ENCODE measurements around the gene ZNF474. TPM values are rescaled to one million over a fixed set of nuclear protein-coding genes. Genes with fewer than 3 reads are reported as not detected.
A peak's percentile ranks its signal among the peaks of the same experiment; 100 is the strongest.
"Not testable (repeated sequence)": the region's sequence is repeated elsewhere in the genome, so short reads cannot be mapped to it uniquely, and the experiment has no call there.

Gene ZNF474
- polyA plus RNA-seq (2012; ENCODE audit: insufficient read depth, insufficient read length), result not detected

DNA sequence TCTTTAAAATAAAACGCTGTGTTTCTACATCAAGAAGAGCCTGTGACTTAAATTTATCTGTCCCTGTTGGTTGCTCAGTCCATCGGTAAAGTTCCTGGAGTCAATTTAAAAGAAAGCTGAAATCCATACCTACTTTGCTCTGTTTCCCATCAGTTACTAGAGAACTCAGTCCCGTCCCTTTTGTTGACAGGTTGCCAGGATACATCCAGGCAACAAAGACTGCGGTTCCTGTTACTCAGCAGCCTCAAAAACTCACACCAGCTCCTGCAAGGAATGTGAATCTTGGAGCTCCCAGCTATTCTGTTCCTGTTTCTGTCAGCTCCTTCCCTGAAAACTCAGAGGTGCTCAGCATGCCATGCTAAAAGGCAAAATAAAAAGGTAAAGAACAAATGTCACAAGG lies at the start of gene ZNF474:
TSS of gene ZNF474 (plus strand) at position 241 of the 400 bp plus-strand sequence. CDS start 22,445 bp downstream, outside the sequence.
- no peak within 1 kb of the TSS for H3K4me3 ChIP-seq (ENCODE audit: low read length)
- DNase-seq (ENCODE audit: low read depth, low spot score), result no peak

DNA sequence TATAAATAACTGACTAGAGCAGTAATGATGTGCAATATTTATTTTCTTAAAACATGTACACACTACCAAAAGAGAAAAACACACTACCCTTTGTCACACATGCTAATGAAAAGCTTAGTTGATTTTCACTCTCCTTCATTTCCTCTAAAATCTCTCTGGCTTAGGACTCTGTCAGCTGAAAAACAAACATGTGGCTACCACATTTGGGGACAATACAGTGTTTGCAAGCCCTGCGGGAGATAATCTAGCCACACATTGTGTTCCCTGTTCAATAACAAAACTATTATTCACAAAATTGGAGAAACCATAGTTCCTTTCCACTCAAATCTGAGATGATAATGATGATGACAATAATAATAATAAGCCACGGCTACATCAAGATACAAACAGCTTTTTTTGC lies 47.8 kb upstream of the ZNF474 start:
- H3K4me3 ChIP-seq (ENCODE audit: low read length), result no peak overlapping the region
- DNase-seq (ENCODE audit: low read depth, low spot score), result no peak

DNA sequence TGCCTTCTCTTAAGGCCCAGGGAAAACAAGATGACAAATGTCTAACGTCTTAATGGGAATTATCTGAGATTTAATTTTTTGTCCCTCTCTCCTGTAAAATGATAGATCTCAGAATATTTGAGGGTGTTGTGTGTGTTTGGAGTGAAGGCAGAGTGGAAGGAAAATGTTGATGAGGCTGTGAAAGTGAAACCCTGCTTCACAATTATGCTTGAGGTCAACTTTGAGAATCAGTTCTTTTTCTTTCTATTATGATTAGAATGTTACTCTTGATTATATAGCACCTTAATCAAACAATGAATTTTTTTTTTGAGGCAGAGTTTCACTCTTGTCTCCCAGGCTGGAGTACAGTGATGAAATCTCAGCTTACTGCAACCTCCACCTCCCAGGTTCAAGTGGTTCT lies 45.8 kb upstream of the ZNF474 start:
- DNase-seq (ENCODE audit: low read depth, low spot score), result no peak
- H3K4me3 ChIP-seq (ENCODE audit: low read length), result no peak overlapping the region

DNA sequence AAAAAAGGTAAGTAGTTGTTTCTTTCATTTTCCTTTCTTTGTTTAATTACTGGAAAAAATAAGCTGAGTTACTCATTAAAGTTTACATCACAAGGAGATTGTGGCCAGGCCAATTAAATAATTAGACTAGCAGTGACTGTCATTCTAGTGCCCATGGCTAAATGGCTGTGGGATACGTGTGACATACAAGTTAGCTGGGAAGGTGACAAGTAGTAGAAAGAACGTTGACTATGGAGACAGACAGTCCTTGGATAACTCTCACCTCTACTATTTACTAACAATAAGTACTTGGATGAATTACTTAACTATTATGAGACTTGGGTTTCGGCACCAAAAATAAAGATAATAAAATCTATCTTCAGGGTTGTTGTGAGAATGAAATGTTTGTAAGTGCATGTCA lies 44.3 kb upstream of the ZNF474 start:
- DNase-seq (ENCODE audit: low read depth, low spot score), result no peak

DNA sequence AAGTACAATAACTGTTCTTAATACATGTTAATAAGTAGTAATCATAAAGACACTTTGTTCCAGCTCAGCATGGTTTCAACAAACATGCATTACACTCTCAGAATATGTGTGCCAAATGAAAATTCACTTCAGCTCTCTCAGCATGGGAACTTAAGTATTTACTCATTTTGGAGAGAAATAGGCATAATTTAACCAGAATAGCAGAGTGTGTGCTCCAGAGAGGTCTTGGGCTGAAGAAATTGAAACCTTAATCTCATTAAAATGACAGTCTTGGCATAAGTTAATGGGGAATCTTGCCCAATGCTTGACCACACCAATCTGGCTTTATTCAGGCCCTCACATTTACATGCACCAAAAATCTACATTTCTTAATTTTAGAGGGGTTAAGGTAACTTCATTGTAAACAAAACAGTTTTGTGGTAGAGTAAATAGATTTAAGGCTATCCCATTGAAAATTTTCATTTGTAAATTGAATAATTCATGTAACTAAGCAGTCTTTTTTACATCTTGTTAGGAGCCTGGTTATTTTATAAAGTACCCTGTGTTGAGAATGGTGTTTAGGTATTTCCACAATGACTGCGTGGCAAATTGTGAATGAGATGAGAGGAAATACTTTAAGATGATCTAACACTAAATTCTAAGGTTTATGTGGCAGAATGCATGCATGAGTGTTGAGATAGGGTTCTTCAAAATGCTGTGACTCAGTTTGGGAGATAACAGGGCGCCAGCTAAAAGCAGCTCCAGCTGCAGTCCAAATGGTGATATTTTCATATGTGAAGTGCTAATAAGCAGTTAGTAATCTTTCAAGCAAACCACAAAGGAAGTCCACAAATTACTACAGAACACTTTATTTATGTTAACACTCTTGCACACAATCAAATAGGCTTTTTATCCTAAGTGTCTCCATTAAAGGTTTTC lies 40.0 kb upstream of the ZNF474 start:
- DNase-seq (ENCODE audit: low read depth, low spot score), result no peak
- no peak overlapping the region for H3K4me3 ChIP-seq (ENCODE audit: low read length)

More for the DNA sequence above, 44.3 kb upstream of the ZNF474 start:
- H3K4me3 ChIP-seq (ENCODE audit: low read length), result no peak overlapping the region

DNA sequence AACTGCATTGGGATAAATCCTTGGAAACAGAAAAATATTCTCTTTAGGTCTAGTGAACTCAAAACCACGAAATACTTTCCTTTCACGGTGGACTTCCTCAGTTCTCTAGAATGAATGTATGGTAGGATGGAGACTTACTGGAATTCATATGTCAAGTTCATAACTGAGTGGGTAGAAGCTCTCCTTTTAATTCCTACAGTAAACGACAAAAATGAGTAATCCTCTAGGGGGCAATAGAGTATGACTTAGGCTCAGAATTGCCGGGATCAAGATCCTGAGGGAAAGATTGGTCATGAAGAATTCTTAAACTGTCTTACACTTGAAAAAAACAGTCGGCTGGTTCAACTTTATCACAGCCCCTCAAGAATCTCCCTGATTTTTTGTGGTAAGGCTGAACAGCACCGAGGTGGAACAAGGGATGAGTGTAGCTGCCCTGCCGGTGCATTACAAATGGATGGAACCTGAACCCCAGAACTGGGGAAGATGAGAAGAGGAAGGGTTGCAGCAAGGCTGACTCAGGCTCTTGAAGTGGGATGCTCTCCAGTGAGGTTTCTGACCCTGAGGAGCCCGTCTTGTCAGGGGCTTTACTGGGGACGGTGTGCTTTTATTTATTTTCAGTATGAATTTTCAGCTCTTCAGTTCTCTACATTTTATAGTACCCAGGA lies 37.3 kb upstream of the ZNF474 start:
- no peak overlapping the region for H3K4me3 ChIP-seq (ENCODE audit: low read length)
- DNase-seq (ENCODE audit: low read depth, low spot score), result no peak

DNA sequence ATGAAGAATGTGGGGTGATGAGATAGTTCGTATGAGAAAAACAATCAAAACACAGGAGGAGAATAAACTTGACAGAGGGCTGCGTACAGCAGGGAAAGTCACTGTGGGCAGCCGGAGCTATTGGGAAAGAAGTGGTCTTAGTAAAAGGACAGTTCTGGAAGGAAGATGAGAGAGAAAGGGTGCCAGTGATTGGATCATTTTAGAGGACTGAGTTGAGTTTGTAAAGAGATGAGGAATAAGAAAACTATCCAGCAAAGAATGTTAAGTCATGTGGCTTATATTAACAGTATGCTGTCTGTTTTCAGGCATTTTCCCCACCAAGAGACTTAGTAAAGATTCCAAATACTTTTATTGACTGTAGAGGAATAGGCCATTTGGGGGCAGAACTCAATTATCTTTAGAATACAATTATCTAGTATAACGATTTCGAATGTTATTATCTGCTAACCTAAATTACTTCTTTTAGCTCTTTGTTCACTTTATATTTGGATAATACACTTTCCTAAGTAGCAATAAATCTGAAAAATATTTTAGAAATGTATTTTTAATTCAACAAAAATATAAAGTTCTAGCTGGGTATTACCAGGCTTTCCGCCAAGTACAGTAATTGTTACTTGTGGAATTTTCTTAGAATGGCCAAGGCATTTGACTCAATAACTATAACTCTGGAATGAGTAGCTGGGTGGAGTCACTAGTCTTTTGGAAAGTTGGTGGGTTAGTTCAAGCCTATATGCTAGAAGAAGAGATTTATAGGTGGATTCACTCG lies 35.7 kb upstream of the ZNF474 start:
- no peak overlapping the region for H3K4me3 ChIP-seq (ENCODE audit: low read length)
- no peak for DNase-seq (ENCODE audit: low read depth, low spot score)

DNA sequence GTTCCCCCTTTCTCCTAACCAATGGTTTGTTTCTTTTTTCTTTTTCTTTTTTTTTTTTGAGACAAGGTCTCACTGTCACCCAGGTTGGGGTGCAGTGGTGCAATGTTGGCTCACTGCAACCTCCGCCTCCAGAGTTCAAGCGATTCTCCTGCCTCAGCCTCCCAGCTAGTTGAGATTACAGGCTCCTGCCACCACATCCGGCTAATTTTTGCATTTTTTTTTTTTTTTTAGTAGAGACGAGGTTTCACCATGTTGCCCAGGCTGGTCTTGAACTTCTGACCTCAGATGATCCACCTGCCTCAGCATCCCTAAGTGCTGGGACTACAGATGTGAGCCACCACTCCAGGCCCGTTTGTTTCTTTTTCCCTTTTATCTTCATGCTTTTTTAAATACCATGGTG lies 35.1 kb upstream of the ZNF474 start:
- DNase-seq (ENCODE audit: low read depth, low spot score); H3K4me3 ChIP-seq (ENCODE audit: low read length): not testable (repeated sequence)

DNA sequence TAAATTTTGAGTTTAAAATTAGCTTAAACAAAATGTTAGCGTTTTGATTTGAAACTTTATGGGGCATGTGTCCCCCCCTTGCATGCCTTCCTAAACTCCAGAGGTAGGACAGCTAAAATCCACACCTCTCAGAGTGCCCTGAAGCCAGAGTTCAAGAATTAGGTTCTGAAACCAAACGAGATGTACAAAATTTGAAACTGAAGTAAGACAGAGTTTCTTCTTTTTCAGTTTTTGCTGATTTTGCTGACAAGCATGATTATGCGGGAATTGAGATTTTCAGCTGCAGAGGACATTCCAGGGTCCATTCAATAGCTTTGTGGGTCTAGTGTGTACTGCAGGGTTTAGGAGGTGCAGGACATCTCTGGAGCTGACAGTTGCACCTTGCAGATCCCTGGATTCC lies 34.2 kb upstream of the ZNF474 start:
- no peak overlapping the region for H3K4me3 ChIP-seq (ENCODE audit: low read length)
- DNase-seq (ENCODE audit: low read depth, low spot score), result no peak

DNA sequence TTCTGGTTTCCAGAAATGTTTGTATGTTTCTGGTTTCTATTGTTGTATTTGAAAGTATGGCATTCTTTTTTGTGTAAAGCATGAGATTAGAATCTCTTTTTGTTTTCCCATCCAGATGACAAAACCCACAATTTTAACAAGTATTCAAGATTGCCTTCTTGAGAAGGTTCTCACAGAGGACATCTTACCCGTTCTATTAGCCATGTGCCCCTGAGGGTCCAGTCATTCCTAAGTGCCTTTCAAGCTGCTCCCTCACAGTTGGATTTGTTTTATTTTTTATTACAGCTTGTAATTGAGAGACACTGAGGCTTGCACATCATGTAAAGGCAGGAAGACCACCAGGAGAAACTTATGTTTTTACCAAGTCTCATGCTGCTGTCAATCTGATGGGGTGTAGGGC lies 32.0 kb upstream of the ZNF474 start:
- no peak overlapping the region for H3K4me3 ChIP-seq (ENCODE audit: low read length)
- no peak for DNase-seq (ENCODE audit: low read depth, low spot score)

DNA sequence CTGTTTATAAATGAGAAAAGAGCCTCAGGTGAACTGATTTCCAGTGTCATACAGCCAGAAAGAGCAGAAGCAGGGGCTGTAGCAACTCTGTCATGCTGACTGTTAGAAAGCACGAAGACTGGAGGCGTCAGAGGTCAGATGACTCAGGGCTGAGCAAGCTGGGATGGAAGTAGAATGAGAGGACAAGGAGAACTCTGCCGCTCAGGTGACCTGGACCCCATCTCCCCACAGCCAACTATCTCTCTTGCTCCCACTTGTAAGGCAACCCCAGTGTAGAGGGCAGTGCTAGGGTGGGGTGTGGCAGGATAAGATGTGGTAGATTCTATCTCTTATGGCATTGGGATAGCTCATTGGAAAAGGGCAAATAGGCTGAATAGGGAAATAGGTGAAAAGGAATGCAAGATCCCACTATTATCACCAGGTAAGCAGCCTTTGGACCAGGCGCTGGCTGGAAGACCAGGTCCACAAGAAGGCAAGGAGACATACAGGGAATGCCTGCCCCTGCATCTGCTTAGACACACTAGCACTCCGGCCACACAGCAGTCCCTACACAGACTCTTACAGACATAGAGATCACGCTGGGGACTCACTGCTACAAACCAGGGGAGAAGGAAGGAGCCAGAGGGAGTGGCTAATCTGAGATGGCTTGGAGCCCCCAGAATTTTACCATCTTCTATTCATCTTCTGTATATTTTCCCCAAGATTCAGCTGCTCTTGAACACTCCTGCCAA lies 30.1 kb upstream of the ZNF474 start:
- no peak for DNase-seq (ENCODE audit: low read depth, low spot score)
- no peak overlapping the region for H3K4me3 ChIP-seq (ENCODE audit: low read length)

DNA sequence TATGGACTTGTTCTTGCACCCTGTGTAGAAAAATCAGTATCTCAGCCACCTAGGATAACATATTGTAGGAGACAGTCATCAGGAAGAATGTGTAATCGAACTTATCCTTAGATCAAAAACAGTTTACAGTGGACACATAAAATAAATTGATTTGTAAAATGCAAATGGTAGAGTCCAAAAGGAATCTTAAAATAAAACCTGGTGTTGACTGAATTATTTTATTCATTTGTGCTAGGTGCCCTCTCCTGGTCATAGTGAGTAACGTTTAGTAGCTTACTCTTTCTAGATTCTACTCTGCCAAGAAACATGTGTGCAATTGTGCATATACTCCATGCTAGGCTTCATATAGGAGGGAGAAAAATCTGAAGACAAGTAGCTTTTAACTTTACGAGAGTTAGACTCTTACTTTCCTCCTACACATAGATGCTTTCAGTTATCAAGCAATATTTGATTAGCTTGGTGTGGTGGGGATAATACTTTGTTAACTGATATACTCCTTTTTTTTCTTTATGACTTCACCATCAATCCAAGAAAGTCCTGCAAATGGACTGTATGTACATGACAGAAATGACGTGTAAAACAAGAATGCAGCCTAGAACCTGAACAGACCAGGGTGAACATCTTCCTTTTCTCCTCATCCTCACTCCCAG lies 27.6 kb upstream of the ZNF474 start:
- H3K4me3 ChIP-seq (ENCODE audit: low read length), result no peak overlapping the region
- peak; percentile 25 for DNase-seq (ENCODE audit: low read depth, low spot score)

DNA sequence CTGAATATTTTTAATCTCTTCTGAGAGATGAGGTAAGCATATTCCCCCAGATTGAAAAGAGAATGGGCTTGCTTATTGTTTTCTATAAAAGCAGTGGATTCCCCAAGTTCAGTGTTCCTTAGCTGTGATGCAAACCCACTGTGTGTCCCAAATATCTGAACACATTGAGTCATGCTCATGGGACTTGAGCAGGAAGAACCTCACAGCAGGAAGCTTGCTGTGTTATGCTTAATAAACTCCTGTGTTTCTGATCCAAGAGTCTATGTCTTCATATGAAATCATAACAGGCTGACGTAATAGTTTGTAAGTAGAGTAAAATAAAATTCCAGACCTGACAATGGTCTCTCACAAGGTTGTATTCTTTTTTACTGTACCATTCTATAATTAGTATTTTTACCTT lies 26.5 kb upstream of the ZNF474 start:
- DNase-seq (ENCODE audit: low read depth, low spot score), result no peak

DNA sequence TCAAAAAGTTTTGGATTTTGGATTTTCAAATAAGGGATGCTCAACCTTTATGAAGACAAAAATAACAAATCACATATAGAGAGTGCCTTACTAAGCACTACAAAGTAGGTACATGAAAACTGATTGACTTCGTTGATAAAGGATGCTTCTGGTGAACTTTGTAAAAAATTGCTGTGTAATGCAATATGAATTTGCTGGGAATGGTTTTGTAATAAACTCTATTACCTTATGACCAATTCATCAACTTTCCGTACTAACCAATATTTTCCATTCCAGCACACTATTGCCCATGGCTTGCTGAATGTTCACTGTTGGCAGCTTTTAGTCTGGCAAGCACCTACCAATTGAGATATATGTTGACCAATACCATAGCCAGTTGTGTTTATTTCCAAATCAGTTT lies 23.4 kb upstream of the ZNF474 start:
- no peak overlapping the region for H3K4me3 ChIP-seq (ENCODE audit: low read length)
- DNase-seq (ENCODE audit: low read depth, low spot score), result no peak

More for the DNA sequence above, 26.5 kb upstream of the ZNF474 start:
- H3K4me3 ChIP-seq (ENCODE audit: low read length), result no peak overlapping the region

DNA sequence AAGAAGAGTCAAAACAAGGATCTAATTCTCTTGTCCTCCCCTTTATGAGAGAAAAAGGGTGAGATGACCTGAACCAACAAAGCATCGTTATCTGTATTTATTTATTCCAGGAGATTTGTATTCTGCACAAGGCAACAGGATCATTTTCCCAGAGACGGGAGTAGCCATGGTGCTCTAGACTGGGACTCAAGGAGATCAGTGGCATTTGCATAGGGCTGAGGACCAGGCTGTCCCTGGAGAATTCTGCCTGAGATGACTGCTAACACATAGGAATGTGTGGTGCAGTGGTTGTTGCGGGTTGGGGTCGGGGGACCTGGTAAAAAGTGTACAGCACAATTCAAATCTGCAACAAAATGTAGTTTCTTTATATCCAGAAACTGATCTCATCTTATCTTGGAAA lies 22.3 kb upstream of the ZNF474 start:
- DNase-seq (ENCODE audit: low read depth, low spot score), result no peak
- no peak overlapping the region for H3K4me3 ChIP-seq (ENCODE audit: low read length)

DNA sequence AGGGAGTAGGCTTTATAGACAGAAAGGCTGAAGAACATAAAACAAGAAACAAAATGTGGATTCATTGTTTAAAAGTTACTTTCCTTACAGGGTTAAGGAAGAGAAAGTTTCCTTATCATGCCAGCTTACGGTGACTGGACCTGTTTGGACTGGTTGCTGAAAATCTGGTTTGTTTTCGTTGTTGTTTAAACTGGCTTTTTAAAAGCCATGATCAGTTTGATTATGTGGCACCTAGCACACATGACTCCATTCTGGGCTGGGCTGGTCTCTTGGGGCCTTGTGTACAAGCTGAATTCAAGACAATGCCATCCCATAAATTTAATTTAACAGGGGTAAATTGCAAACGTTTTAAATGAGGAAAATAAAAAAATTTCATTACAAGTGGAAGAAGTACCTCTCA lies 18.4 kb upstream of the ZNF474 start:
- no peak for DNase-seq (ENCODE audit: low read depth, low spot score)

DNA sequence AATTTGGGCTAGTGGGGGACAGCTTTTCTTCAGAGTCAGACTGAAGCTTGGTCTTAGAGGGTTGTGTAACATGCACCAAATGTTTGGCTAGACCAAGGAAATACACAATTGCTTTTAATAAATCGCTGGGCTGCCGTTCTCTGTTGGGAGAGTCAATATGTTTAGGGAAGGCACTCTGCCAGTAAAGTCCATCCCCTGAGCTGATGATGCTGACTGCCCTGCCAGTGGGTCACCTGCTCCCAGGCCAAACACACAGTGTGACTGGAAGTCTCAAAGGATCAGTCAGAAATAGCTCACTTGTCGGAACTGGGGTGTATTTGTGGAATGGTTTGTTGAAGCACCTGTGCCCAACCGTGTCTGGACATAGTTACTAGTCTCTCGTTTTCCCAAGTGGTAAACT lies 17.9 kb upstream of the ZNF474 start:
- H3K4me3 ChIP-seq (ENCODE audit: low read length), result no peak overlapping the region
- DNase-seq (ENCODE audit: low read depth, low spot score), result no peak

More for the DNA sequence above, 18.4 kb upstream of the ZNF474 start:
- H3K4me3 ChIP-seq (ENCODE audit: low read length), result no peak overlapping the region

DNA sequence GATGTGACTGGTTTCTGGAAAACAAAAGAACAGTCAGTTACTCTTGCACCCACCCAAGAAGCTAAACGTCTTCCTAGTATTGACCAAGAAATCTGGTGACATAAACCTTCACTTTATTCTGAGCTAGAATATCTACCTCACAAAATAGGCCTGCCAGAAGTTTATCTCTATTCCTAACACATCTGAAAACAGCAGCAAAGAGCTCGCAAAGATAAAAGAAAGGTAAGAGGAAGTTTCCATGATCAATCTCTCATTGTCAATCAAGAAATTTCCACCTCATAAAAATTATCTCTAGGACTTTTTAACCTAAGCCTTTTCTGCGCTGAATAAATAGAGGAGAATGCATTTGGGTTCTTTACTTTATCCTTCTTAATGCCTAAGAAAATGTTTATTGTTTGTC lies 17.3 kb upstream of the ZNF474 start:
- no peak overlapping the region for H3K4me3 ChIP-seq (ENCODE audit: low read length)
- DNase-seq (ENCODE audit: low read depth, low spot score), result no peak
